HCT116 (cell line): ENCODE data around the gene MRFAP1L1. TPM values are rescaled to one million over a fixed set of nuclear protein-coding genes. Genes with fewer than 3 reads are reported as not detected.

Experiments
- ATAC-seq: fragments of 200-7000 bp; cut with Tn5 transposase; 2 replicates; pipeline ENCODE4 v1.9.1; 2020; ENCODE audit warnings: mild to moderate bottlenecking, moderate library complexity
- BruUV-seq: library from RNA; stranded (reverse); fragments of 400-500 nt; replicated peaks from 2 replicates; lab custom pipeline; 2021; lab: Mats Ljungman, UMichigan
- CTCF ChIA-PET: fragments of 300-600 bp; sonication (Branson Sonifier 250); formaldehyde crosslinking; loops from one replicate; lab custom pipeline; 2021; ENCODE audit warnings: antibody characterized with exemption; lab: Charles Lee
- POLR2A ChIA-PET: fragments of 300-600, 350-600 bp; sonication (Branson Sonifier 250); formaldehyde crosslinking; loops from one replicate; lab custom pipeline; 2021; ENCODE audit warnings: antibody characterized with exemption; lab: Charles Lee
- RAD21 ChIA-PET, 2 experiments: fragments of 300-600 bp; sonication (Branson Sonifier 250); formaldehyde crosslinking; loops; one replicate each; lab custom pipeline; 2023; ENCODE audit warnings: low total read pairs in 2 of 2; ENCODE audit not compliant: uncharacterized antibody in 2 of 2, unreplicated experiment in 2 of 2, low non-redundant PET in 1 of 2; lab: Charles Lee
- DNase-seq: peaks from one replicate; pipeline ENCODE4 v3.0.0-alpha.2; 2010; ENCODE audit warnings: low read depth, low spot score
- H2AFZ ChIP-seq: fragments of 200-600 bp; shearing (Covaris generic), sonication (generic); 2 replicates; pipeline ENCODE4 v1.6.1; 2017; ENCODE audit warnings: low read depth, mixed run types, mixed read lengths, antibody characterized with exemption, low read length; ENCODE audit not compliant: poor library complexity, severe bottlenecking
- H3K27ac ChIP-seq: 2 replicates; pipeline ENCODE4 v1.5.1; 2012; ENCODE audit warnings: low read depth, low read length
- H3K27me3 ChIP-seq: fragments of 200-600 bp; sonication (generic); 2 replicates; pipeline ENCODE4 v1.6.1; 2016; ENCODE audit warnings: mixed run types, low read length, mixed read lengths; ENCODE audit not compliant: insufficient read depth
- H3K36me3 ChIP-seq, 2 experiments: fragments of 200-500 bp in 1 of 2; fragments of 200-600 bp in 1 of 2; sonication (Bioruptor generic) in 1 of 2; sonication (generic) in 1 of 2; 2 replicates each; pipeline versions ENCODE4 v1.5.1 to v1.6.1; 2014 to 2016; ENCODE audit warnings: low read length in 2 of 2, inconsistent platforms in 1 of 2, mixed read lengths in 1 of 2, mixed run types in 1 of 2; ENCODE audit not compliant: insufficient read depth in 2 of 2, control insufficient read depth in 1 of 2
- H3K4me1 ChIP-seq, 2 experiments: fragments of 200-600 bp in 1 of 2; sonication (generic) in 1 of 2; 2 replicates each; pipeline versions ENCODE4 v1.5.1 to v1.6.1; 2012 to 2017; ENCODE audit warnings: low read length in 2 of 2, inconsistent platforms in 1 of 2, mild to moderate bottlenecking in 1 of 2, mixed read lengths in 1 of 2, mixed run types in 1 of 2, moderate library complexity in 1 of 2; ENCODE audit not compliant: insufficient read depth in 2 of 2, control insufficient read depth in 1 of 2
- H3K4me2 ChIP-seq: fragments of 200-600 bp; sonication (generic); 2 replicates; pipeline ENCODE4 v1.6.1; 2017; ENCODE audit warnings: mixed run types, low read length, mixed read lengths
- H3K4me3 ChIP-seq, 2 experiments: fragments of 200-600 bp in 1 of 2; sonication (generic) in 1 of 2; replicated peaks in 1 of 2; 2 replicates each; pipeline ENCODE4 v1.5.1; 2011 to 2016; ENCODE audit warnings: low read length in 2 of 2, control low read depth in 1 of 2, low read depth in 1 of 2, mild to moderate bottlenecking in 1 of 2, mixed read lengths in 1 of 2, mixed run types in 1 of 2
- H3K79me2 ChIP-seq: fragments of 200-600 bp; sonication (generic); 2 replicates; pipeline ENCODE4 v1.6.1; 2017; ENCODE audit warnings: mild to moderate bottlenecking, mixed run types, low read length, moderate library complexity, mixed read lengths; ENCODE audit not compliant: insufficient read depth
- H3K9ac ChIP-seq: fragments of 200-600 bp; sonication (generic); 2 replicates; pipeline ENCODE4 v1.6.1; 2016; ENCODE audit warnings: low read length, mixed read lengths
- H3K9me2 ChIP-seq: fragments of 200-600 bp; sonication (generic), shearing (Covaris generic); 2 replicates; pipeline ENCODE4 v1.6.1; 2017; ENCODE audit warnings: mixed run types, mild to moderate bottlenecking, moderate library complexity; ENCODE audit not compliant: insufficient read depth
- H3K9me3 ChIP-seq, 2 experiments: fragments of 200-500 bp in 1 of 2; fragments of 200-600 bp in 1 of 2; sonication (Bioruptor generic) in 1 of 2; sonication (generic) in 1 of 2; 2 replicates each; pipeline ENCODE4 v1.6.1; 2014 to 2017; ENCODE audit warnings: low read length in 2 of 2, mixed read lengths in 2 of 2, inconsistent platforms in 1 of 2, low read depth in 1 of 2, mild to moderate bottlenecking in 1 of 2, mixed run types in 1 of 2, moderate library complexity in 1 of 2; ENCODE audit not compliant: control insufficient read depth in 1 of 2, insufficient read depth in 1 of 2
- H4K20me1 ChIP-seq: fragments of 200-600 bp; sonication (generic), shearing (Covaris generic); 2 replicates; pipeline ENCODE4 v1.6.1; 2017; ENCODE audit warnings: mixed run types, mild to moderate bottlenecking, moderate library complexity; ENCODE audit not compliant: insufficient read depth
- CBX3 ChIP-seq: IDR thresholded peaks from 2 replicates; pipeline ENCODE4 v1.6.1; 2012; ENCODE audit warnings: low read depth
- CTCF ChIP-seq, 3 experiments: fragments of 200-600 bp in 1 of 3; sonication (generic) in 1 of 3; IDR thresholded peaks in 2 of 3; conservative IDR thresholded peaks in 1 of 3; 2 replicates each; pipeline ENCODE4 v1.5.1; 2012 to 2017; ENCODE audit warnings: low read depth in 2 of 3, low read length in 2 of 3, antibody characterized with exemption in 1 of 3, borderline replicate concordance in 1 of 3, control low read depth in 1 of 3, mild to moderate bottlenecking in 1 of 3, mixed read lengths in 1 of 3, mixed run types in 1 of 3, moderate library complexity in 1 of 3; ENCODE audit not compliant: insufficient read depth in 1 of 3
- EGR1 ChIP-seq: IDR thresholded peaks from 2 replicates; pipeline ENCODE4 v1.6.1; 2012; ENCODE audit warnings: low read depth
- ELF1 ChIP-seq: IDR thresholded peaks from 2 replicates; pipeline ENCODE4 v1.6.1; 2012; ENCODE audit warnings: low read depth, borderline replicate concordance
- MAX ChIP-seq: IDR thresholded peaks from 2 replicates; pipeline ENCODE4 v1.6.1; 2012
- SP1 ChIP-seq: IDR thresholded peaks from 2 replicates; pipeline ENCODE4 v1.6.1; 2012; ENCODE audit warnings: low read depth
- TCF7L2 ChIP-seq: IDR thresholded peaks from 2 replicates; pipeline ENCODE4 v1.7.0; 2011; ENCODE audit warnings: borderline replicate concordance, inconsistent platforms; ENCODE audit not compliant: insufficient read depth, insufficient read length; ENCODE audit errors: extremely low read depth
- ZFX ChIP-seq: fragments of 450-650 bp; IDR thresholded peaks from 2 replicates; pipeline ENCODE4 v1.6.1; 2017
- intact Hi-C: fragments of 100-400 bp; cut with micrococcal nuclease; formaldehyde crosslinking; loops from 2 replicates; pipeline ENCODE4 v1.10.0; 2022
- total RNA-seq: library from RNA; stranded (reverse); gene quantifications from one replicate; pipeline ENCODE4 v1.2.1, GENCODE V29; 2021; ENCODE audit not compliant: unreplicated experiment

The MRFAP1L1 gene
- total RNA-seq, 1 experiment from 2014 or later: 43.0 TPM

GRCh38 chr4:6684656-6685055, 25.0 kb downstream of the MRFAP1L1 start:
- Histone ChIP-seq H4K20me1 (no peaks in the 10 kb centered on the region), H3K9me3 (no peaks in the 10 kb centered on the region), H3K36me3 (no peaks in the 10 kb centered on the region), H3K9ac (no peak overlapping the region), H3K27me3 (no peaks in the 10 kb centered on the region), H3K9me2 (no peaks in the 10 kb centered on the region), H3K27ac (no peak overlapping the region), H3K79me2 (no peaks in the 10 kb centered on the region), H2AFZ (no peak overlapping the region), H3K4me3 (no peak overlapping the region), H3K4me2 (no peak overlapping the region), H3K4me1 (peaks cover 23 to 27% of the 10 kb centered on the region in 2 experiments)
- ChIA-PET RAD21 (no interaction called here), POLR2A (interaction anchor here (0.9 kb wide), 1 partner anchor 11 kb away, joined by 3 read pairs; a partner anchor contains a TSS), CTCF (interaction anchor here (1.1 kb wide), 1 partner anchor 11 kb away, joined by 4 read pairs; a partner anchor contains a TSS)
- intact Hi-C loops: loop anchor here (10.0 kb wide), 1 partner anchor 350 kb away; no protein-coding TSS in a partner anchor
- no TSS peak for BruUV-seq
- ATAC-seq: no peak
- no peak for TF ChIP-seq EGR1
- no peak for TF ChIP-seq SP1
- TF ChIP-seq MAX: no peak
- no peak for TF ChIP-seq CBX3
- TF ChIP-seq CTCF (IDR thresholded peaks at IDR 0.05 in 2 of 3, conservative IDR thresholded peaks at IDR 0.05 in 1 of 3; ENCODE audit: borderline replicate concordance in 1 of 3, insufficient read depth in 1 of 3, low read depth in 2 of 3, low read length in 2 of 3): no peak
- no peak for TF ChIP-seq ZFX
- TF ChIP-seq ELF1: no peak
- TF ChIP-seq TCF7L2: no peak
- DNase-seq: no peak
